Hepatocyte (in vitro differentiated cells): ENCODE data around the gene ALCAM. TPM values are rescaled to one million over a fixed set of nuclear protein-coding genes. Genes with fewer than 3 reads are reported as not detected.

ENCODE experiments used
- DNase-seq: peaks from one replicate; pipeline ENCODE4 v3.0.0-alpha.2; 2016; ENCODE audit warnings: low spot score
- H2AFZ ChIP-seq: fragments of 200-600 bp; sonication (generic); 2 replicates; pipeline ENCODE4 v1.6.0; 2016; ENCODE audit warnings: antibody characterized with exemption, mild to moderate bottlenecking
- H3K27ac ChIP-seq: fragments of 200-600 bp; sonication (generic); 2 replicates; pipeline ENCODE4 v1.5.1; 2016; ENCODE audit warnings: mild to moderate bottlenecking
- H3K27me3 ChIP-seq: fragments of 200-600 bp; sonication (generic); 2 replicates; pipeline ENCODE4 v1.6.1; 2016
- H3K36me3 ChIP-seq: fragments of 200-600 bp; sonication (generic); replicated peaks from 2 replicates; pipeline ENCODE4 v1.5.1; 2016; ENCODE audit warnings: low read depth; ENCODE audit not compliant: insufficient read depth
- H3K4me1 ChIP-seq: fragments of 200-600 bp; sonication (generic); 2 replicates; pipeline ENCODE4 v1.5.1; 2016; ENCODE audit warnings: mild to moderate bottlenecking, moderate library complexity; ENCODE audit not compliant: insufficient read depth
- H3K4me2 ChIP-seq: fragments of 200-600 bp; sonication (generic); 2 replicates; pipeline ENCODE4 v1.6.0; 2016
- H3K4me3 ChIP-seq: fragments of 200-600 bp; sonication (generic); 2 replicates; pipeline ENCODE4 v1.5.1; 2016; ENCODE audit warnings: mild to moderate bottlenecking
- H3K79me2 ChIP-seq: fragments of 200-600 bp; sonication (generic); 2 replicates; pipeline ENCODE4 v1.6.0; 2017; ENCODE audit warnings: mild to moderate bottlenecking
- H3K9me2 ChIP-seq: fragments of 200-600 bp; sonication (generic); replicated peaks from 2 replicates; pipeline ENCODE4 v1.6.0; 2017; ENCODE audit warnings: mild to moderate bottlenecking; ENCODE audit not compliant: insufficient read depth
- H3K9me3 ChIP-seq: fragments of 200-600 bp; sonication (generic); 2 replicates; pipeline ENCODE4 v1.5.1; 2016; ENCODE audit warnings: low read depth, mild to moderate bottlenecking
- H4K20me1 ChIP-seq: fragments of 200-600 bp; sonication (generic); 2 replicates; pipeline ENCODE4 v1.6.0; 2016; ENCODE audit warnings: mild to moderate bottlenecking; ENCODE audit not compliant: insufficient read depth, poor library complexity, severe bottlenecking
- EZH2 ChIP-seq: fragments of 200-600 bp; sonication (generic); IDR thresholded peaks from 2 replicates; pipeline ENCODE4 v1.6.1; 2016; ENCODE audit warnings: antibody characterized with exemption, mild to moderate bottlenecking, borderline replicate concordance
- EZH2phosphoT487 ChIP-seq: fragments of 200-600 bp; sonication (generic); IDR thresholded peaks from one replicate; pipeline ENCODE4 v1.6.1; 2018; ENCODE audit warnings: antibody characterized with exemption, mild to moderate bottlenecking, low read depth, moderate library complexity; ENCODE audit not compliant: unreplicated experiment, severe bottlenecking
- WGBS: methylation state at CpG from one replicate; pipeline ENCODE4 v1.1.6; 2016; ENCODE audit warnings: low lambda C conversion rate; ENCODE audit errors: missing lambda C conversion rate; 5-methylcytosine and 5-hydroxymethylcytosine counted together
- polyA plus RNA-seq: library from polyadenylated mRNA; unstranded; fragments of >200 nt; fragmentation: Nextera tagmentation; extraction: Ambion mirVana; gene quantifications from 2 replicates; pipeline ENCODE4 v1.2.1, GENCODE V29; 2016
- total RNA-seq: library from RNA; depleted of rRNA; stranded (reverse); fragments of >200 nt; gene quantifications from 2 replicates; pipeline ENCODE4 v1.2.3, GENCODE V29; 2014
- TF ChIP-seq, protein P1 (sequence below): fragments of 200-600 bp; sonication (generic); IDR thresholded peaks from 2 replicates; pipeline ENCODE4 v1.5.1; 2016; ENCODE audit warnings: antibody characterized with exemption, mild to moderate bottlenecking; ENCODE audit not compliant: poor library complexity

ALCAM gene
- total and polyA plus RNA-seq, 2 experiments from 2014 or later = 58.0 to 134 TPM

DNA sequence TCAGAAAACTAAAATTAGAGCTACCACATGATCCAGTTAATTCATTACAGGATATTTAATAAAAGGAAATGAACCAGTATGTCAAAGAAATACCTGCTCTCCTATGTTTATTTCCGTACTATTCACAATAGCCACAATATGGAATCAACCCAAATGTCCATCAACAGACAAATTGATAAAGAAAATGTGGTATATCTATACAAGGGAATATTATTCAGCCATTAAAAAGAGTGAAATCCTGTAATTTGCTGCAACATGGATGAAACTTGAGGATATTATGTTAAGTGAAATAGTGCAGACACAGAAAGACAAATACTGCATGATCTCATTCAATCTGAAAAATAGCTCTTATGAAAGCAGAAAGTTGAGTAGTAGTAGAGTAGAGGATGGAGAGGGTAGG lies 33.7 kb upstream of the ALCAM start:
- no peaks in the 10 kb centered on the region for H4K20me1 ChIP-seq
- H3K9me3 ChIP-seq = no peaks in the 10 kb centered on the region
- H3K4me3 ChIP-seq = no peak overlapping the region
- TF ChIP-seq, protein P1, sequence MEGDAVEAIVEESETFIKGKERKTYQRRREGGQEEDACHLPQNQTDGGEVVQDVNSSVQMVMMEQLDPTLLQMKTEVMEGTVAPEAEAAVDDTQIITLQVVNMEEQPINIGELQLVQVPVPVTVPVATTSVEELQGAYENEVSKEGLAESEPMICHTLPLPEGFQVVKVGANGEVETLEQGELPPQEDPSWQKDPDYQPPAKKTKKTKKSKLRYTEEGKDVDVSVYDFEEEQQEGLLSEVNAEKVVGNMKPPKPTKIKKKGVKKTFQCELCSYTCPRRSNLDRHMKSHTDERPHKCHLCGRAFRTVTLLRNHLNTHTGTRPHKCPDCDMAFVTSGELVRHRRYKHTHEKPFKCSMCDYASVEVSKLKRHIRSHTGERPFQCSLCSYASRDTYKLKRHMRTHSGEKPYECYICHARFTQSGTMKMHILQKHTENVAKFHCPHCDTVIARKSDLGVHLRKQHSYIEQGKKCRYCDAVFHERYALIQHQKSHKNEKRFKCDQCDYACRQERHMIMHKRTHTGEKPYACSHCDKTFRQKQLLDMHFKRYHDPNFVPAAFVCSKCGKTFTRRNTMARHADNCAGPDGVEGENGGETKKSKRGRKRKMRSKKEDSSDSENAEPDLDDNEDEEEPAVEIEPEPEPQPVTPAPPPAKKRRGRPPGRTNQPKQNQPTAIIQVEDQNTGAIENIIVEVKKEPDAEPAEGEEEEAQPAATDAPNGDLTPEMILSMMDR = no peak
- TF ChIP-seq EZH2phosphoT487 (no peak), EZH2 (no peak)
- DNase-seq = no peak
- no peak overlapping the region for H2AFZ ChIP-seq
- H3K9me2 ChIP-seq = no peaks in the 10 kb centered on the region
- no peaks in the 10 kb centered on the region for H3K4me1 ChIP-seq
- H3K4me2 ChIP-seq = no peak overlapping the region
- H3K36me3 ChIP-seq = no peaks in the 10 kb centered on the region
- no peaks in the 10 kb centered on the region for H3K79me2 ChIP-seq
- 88% methylated on average over 1 of the region's 1 CpG for WGBS
- H3K27me3 ChIP-seq = no peaks in the 10 kb centered on the region
- H3K27ac ChIP-seq = no peak overlapping the region

DNA sequence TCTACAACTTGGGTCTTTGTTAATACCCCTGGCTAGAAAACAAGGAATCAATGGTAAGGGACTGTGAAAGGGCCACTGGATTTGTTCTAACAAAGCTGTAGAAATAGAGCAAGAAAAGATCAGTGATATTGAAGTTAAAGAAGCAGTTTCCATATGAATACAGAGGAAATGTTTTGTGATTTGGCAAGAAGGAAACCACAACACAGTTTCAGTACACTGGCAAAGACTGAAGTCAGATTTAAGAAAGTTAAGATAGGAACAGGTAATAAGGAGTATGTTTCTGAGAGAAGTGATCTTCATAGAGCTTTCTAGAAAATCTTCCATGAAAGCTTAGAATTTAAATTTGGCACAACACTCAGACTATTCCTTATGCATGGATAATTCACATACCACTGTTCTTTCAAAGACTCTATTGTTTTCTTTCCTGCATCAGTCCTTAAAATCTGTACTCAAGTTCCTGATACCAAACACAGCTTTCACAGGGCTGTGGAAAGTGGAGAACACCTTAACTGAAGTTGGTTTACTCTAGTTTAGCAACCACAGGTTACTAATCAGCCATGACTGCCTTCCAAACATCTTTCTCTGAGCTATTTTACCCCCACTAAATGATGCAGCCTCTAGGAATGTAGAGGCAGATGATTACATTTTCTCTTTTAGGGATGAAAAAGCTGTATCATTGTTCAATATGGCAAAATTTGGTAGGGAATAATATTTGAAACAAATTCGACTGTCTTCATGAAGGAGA lies 32.4 kb upstream of the ALCAM start:
- WGBS = 70% methylated on average over 1 of the region's 1 CpG
- DNase-seq = no peak
- TF ChIP-seq EZH2phosphoT487 = no peak
- TF ChIP-seq, protein P1 = no peak
- TF ChIP-seq EZH2 = no peak

DNA sequence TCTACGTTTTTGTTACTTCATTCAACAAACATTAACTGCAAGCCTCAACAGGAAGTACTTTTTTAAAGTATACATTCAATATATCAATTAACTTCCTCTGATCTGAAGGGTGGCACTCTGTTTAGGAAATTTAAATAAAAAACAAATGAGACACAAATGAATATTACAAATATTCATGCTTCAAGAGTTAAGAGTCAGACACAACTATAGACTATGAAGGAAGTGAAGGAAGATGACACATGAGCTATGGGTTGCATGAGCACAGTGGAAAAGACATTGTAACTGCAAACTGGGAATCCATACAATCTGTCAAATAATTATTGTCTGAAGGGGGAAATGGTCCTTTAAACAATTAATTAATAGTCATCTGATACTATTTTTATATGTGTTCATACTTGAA lies 26.8 kb upstream of the ALCAM start:
- Histone ChIP-seq H3K4me3 (no peak overlapping the region), H3K27me3 (no peaks in the 10 kb centered on the region), H3K4me2 (no peak overlapping the region), H4K20me1 (no peaks in the 10 kb centered on the region), H2AFZ (no peak overlapping the region), H3K27ac (no peak overlapping the region), H3K79me2 (no peaks in the 10 kb centered on the region), H3K36me3 (no peaks in the 10 kb centered on the region), H3K4me1 (no peaks in the 10 kb centered on the region), H3K9me2 (no peaks in the 10 kb centered on the region), H3K9me3 (no peaks in the 10 kb centered on the region)
- WGBS = 82% methylated on average over 1 of the region's 1 CpG
- DNase-seq = no peak
- TF ChIP-seq, protein P1 = no peak
- no peak for TF ChIP-seq EZH2phosphoT487
- TF ChIP-seq EZH2 = no peak

More for the DNA sequence above, 32.4 kb upstream of the ALCAM start:
- no peak overlapping the region for H3K27ac ChIP-seq
- no peak overlapping the region for H3K4me3 ChIP-seq
- H3K79me2 ChIP-seq = no peaks in the 10 kb centered on the region
- H3K4me1 ChIP-seq = no peaks in the 10 kb centered on the region
- no peak overlapping the region for H3K4me2 ChIP-seq
- H3K9me3 ChIP-seq = no peaks in the 10 kb centered on the region
- H4K20me1 ChIP-seq = no peaks in the 10 kb centered on the region
- H2AFZ ChIP-seq = no peak overlapping the region
- H3K27me3 ChIP-seq = no peaks in the 10 kb centered on the region
- no peaks in the 10 kb centered on the region for H3K9me2 ChIP-seq
- H3K36me3 ChIP-seq = no peaks in the 10 kb centered on the region
